H9 (cell line): ENCODE results near the gene PPP1R13B. TPM values are rescaled to one million over a fixed set of nuclear protein-coding genes. Genes with fewer than 3 reads are reported as not detected.
A peak's percentile ranks its signal among the peaks of the same experiment; 100 is the strongest.

Source experiments
- DNase-seq: peaks from one replicate; pipeline ENCODE4 v3.0.0-alpha.2; 2017
- H2AFZ ChIP-seq: one replicate; pipeline ENCODE4 v1.6.1; 2013; ENCODE audit warnings: mild to moderate bottlenecking, low read length, control low read depth, moderate library complexity
- H2AK5ac ChIP-seq: 2 replicates; pipeline ENCODE4 v1.6.1; 2013; ENCODE audit warnings: low read length, control low read depth, mixed read lengths; ENCODE audit not compliant: insufficient read length
- H2BK120ac ChIP-seq: one replicate; pipeline ENCODE4 v1.6.1; 2013; ENCODE audit warnings: low read depth, mild to moderate bottlenecking, low read length, control low read depth, inconsistent platforms; ENCODE audit not compliant: poor library complexity, severe bottlenecking
- H2BK12ac ChIP-seq: 2 replicates; pipeline ENCODE4 v1.6.1; 2013; ENCODE audit warnings: low read length, control low read depth, mixed read lengths, low read depth; ENCODE audit not compliant: insufficient read length
- H2BK15ac ChIP-seq: 2 replicates; pipeline ENCODE4 v1.6.1; 2013; ENCODE audit warnings: low read depth, low read length, control low read depth
- H2BK20ac ChIP-seq: one replicate; pipeline ENCODE4 v1.6.1; 2013; ENCODE audit warnings: low read depth, mild to moderate bottlenecking, low read length, control low read depth, inconsistent platforms; ENCODE audit not compliant: poor library complexity, severe bottlenecking
- H2BK5ac ChIP-seq: 2 replicates; pipeline ENCODE4 v1.6.1; 2013; ENCODE audit warnings: low read length, control low read depth, mixed read lengths; ENCODE audit not compliant: insufficient read length
- H3K14ac ChIP-seq: 2 replicates; pipeline ENCODE4 v1.6.1; 2013; ENCODE audit warnings: low read length, control low read depth; ENCODE audit not compliant: insufficient read depth
- H3K18ac ChIP-seq: 2 replicates; pipeline ENCODE4 v1.6.1; 2013; ENCODE audit warnings: low read depth, mild to moderate bottlenecking, mixed read lengths, low read length, control low read depth; ENCODE audit not compliant: insufficient read length
- H3K23ac ChIP-seq: 2 replicates; pipeline ENCODE4 v1.6.1; 2013; ENCODE audit warnings: low read length, control low read depth, mixed read lengths, low read depth; ENCODE audit not compliant: insufficient read length
- H3K23me2 ChIP-seq: 2 replicates; pipeline ENCODE4 v1.6.1; 2013; ENCODE audit warnings: low read depth, mild to moderate bottlenecking, mixed read lengths, low read length, control low read depth; ENCODE audit not compliant: insufficient read length, poor library complexity, severe bottlenecking
- H3K27ac ChIP-seq: 2 replicates; pipeline ENCODE4 v1.5.1; 2013; ENCODE audit warnings: low read length, control low read depth, mixed read lengths, low read depth; ENCODE audit not compliant: insufficient read length
- H3K27me3 ChIP-seq: 2 replicates; pipeline ENCODE4 v1.6.1; 2013; ENCODE audit warnings: low read length, control low read depth, inconsistent platforms; ENCODE audit not compliant: insufficient read depth
- H3K4ac ChIP-seq: 2 replicates; pipeline ENCODE4 v1.6.1; 2013; ENCODE audit warnings: low read depth, mild to moderate bottlenecking, control low read depth, inconsistent platforms, low read length, moderate library complexity
- H3K4me1 ChIP-seq: 2 replicates; pipeline ENCODE4 v1.6.1; 2013; ENCODE audit warnings: low read length, control low read depth, inconsistent platforms; ENCODE audit not compliant: insufficient read depth
- H3K4me2 ChIP-seq: 2 replicates; pipeline ENCODE4 v1.6.1; 2013; ENCODE audit warnings: low read length, control low read depth, mixed read lengths; ENCODE audit not compliant: insufficient read length, insufficient read depth
- H3K56ac ChIP-seq: 2 replicates; pipeline ENCODE4 v1.6.1; 2013; ENCODE audit warnings: low read depth, mild to moderate bottlenecking, mixed read lengths, low read length, control low read depth; ENCODE audit not compliant: insufficient read length
- H3K79me1 ChIP-seq: 2 replicates; pipeline ENCODE4 v1.6.1; 2013; ENCODE audit warnings: low read depth, mild to moderate bottlenecking, moderate library complexity, low read length, control low read depth, inconsistent platforms; ENCODE audit not compliant: insufficient read depth, poor library complexity, severe bottlenecking
- H3K79me2 ChIP-seq: 2 replicates; pipeline ENCODE4 v1.6.1; 2013; ENCODE audit warnings: low read length, control low read depth, inconsistent platforms; ENCODE audit not compliant: insufficient read depth
- H3K9ac ChIP-seq: 2 replicates; pipeline ENCODE4 v1.6.1; 2013; ENCODE audit warnings: low read length, control low read depth, mixed read lengths; ENCODE audit not compliant: insufficient read length; ENCODE audit errors: extremely low read depth
- H3K9me3 ChIP-seq: one replicate; pipeline ENCODE4 v1.6.1; 2013; ENCODE audit warnings: low read depth, low read length, inconsistent platforms; ENCODE audit not compliant: control insufficient read depth
- H3T11ph ChIP-seq: one replicate; pipeline ENCODE4 v1.6.1; 2013; ENCODE audit warnings: mild to moderate bottlenecking, low read length, control low read depth, inconsistent platforms
- H4K20me1 ChIP-seq: one replicate; pipeline ENCODE4 v1.6.1; 2013; ENCODE audit not compliant: control insufficient read depth, insufficient read length, insufficient read depth
- H4K5ac ChIP-seq: 2 replicates; pipeline ENCODE4 v1.6.1; 2013; ENCODE audit warnings: low read depth, mild to moderate bottlenecking, mixed read lengths, low read length, control low read depth; ENCODE audit not compliant: insufficient read length
- H4K8ac ChIP-seq: replicated peaks from 2 replicates; pipeline ENCODE4 v1.6.1; 2013; ENCODE audit warnings: low read length, control low read depth, mixed read lengths, low read depth; ENCODE audit not compliant: insufficient read length
- H4K91ac ChIP-seq: 2 replicates; pipeline ENCODE4 v1.6.1; 2013; ENCODE audit warnings: low read depth, mild to moderate bottlenecking, moderate library complexity, mixed read lengths, low read length, control low read depth; ENCODE audit not compliant: insufficient read length
- H3K27ac Mint-ChIP-seq, 3 experiments: 2 replicates in 2 of 3; 3 replicates in 1 of 3; pipeline ENCODE4 v1.8.0; 2020 to 2021; ENCODE audit warnings: mixed read lengths in 3 of 3, mild to moderate bottlenecking in 1 of 3, moderate library complexity in 1 of 3
- H3K27me3 Mint-ChIP-seq: 2 replicates; pipeline ENCODE4 v1.8.0; 2021; ENCODE audit warnings: low read depth, mild to moderate bottlenecking, moderate library complexity, mixed read lengths
- H3K36me3 Mint-ChIP-seq, 3 experiments: 2 replicates in 2 of 3; 3 replicates in 1 of 3; pipeline ENCODE4 v1.8.0; 2020 to 2021; ENCODE audit warnings: low read depth in 3 of 3, mixed read lengths in 3 of 3; ENCODE audit not compliant: insufficient read depth in 1 of 3
- H3K4me1 Mint-ChIP-seq, 2 experiments: 2 replicates each; pipeline ENCODE4 v1.8.0; 2020; ENCODE audit warnings: mixed read lengths in 2 of 2
- H3K4me3 Mint-ChIP-seq, 2 experiments: 2 replicates in 1 of 2; 3 replicates in 1 of 2; pipeline ENCODE4 v1.8.0; 2020 to 2021; ENCODE audit warnings: mild to moderate bottlenecking in 2 of 2, mixed read lengths in 2 of 2, moderate library complexity in 1 of 2
- H3K9me3 Mint-ChIP-seq, 2 experiments: 2 replicates in 1 of 2; 3 replicates in 1 of 2; pipeline ENCODE4 v1.8.0; 2020; ENCODE audit warnings: mild to moderate bottlenecking in 2 of 2, mixed read lengths in 2 of 2, moderate library complexity in 1 of 2
- WGBS: extraction: QIAGEN DNeasy Blood & Tissue Kit; methylation state at CpG from one replicate; pipeline ENCODE4 v1.1.7; 2013; ENCODE audit warnings: missing lambda C conversion rate, low lambda C conversion rate, mixed read lengths; ENCODE audit not compliant: insufficient read length; ENCODE audit errors: extremely low coverage; 5-methylcytosine and 5-hydroxymethylcytosine counted together
- total RNA-seq: library from RNA; stranded (reverse); gene quantifications from 2 replicates; pipeline ENCODE4 v1.2.1, GENCODE V29; 2021
- TF ChIP-seq, protein P1 (sequence below): fragments of 200-600 bp; sonication (generic); conservative IDR thresholded peaks from 3 replicates; pipeline ENCODE4 v1.8.0; 2021; ENCODE audit warnings: antibody characterized with exemption, mild to moderate bottlenecking

PPP1R13B gene
- total RNA-seq, 1 experiment from 2014 or later: 6.0 TPM

DNA sequence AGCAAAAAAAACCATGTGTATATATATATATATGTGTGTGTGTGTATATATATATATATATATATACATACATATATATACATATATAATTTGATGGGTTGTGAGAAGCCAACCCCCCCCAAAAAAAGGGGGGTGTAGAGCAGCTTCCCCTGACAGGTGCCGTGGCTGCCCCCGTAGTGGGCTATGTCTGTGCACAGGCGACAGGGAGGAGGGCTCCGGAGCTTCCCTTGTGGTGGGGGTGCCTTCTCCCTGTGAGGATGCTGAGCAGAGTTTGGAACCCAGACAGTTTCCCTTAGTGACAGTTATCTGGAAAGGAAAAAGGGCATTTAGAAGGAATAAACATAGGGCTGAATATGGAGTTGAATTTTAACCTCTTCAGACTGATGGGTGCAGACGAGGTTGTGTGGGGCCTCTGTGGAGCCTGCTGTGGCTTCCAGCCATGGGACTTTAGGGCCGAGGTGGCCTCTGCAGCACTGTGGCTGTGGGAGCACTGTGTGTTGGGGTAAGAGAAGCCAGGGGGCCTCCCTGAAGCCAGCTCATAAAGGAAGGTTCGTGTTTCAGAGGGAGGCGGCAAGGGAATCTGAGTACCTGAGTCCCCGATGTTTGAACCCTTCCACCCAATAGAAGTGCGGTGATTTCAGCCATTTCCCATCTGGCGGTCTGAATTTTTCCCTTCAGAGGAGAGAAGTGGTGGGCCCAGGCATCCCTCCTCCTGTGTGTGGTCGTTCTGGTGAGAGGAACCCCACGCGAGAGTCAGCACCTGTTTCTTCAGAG, 151.9 kb downstream of the PPP1R13B start:
- H4K5ac ChIP-seq: no peak overlapping the region
- H3K4me1 Mint-ChIP-seq: peaks cover 10 to 13% of the 10 kb centered on the region in 2 experiments; a peak in 3 of 4 replicates
- H3T11ph ChIP-seq: no peak overlapping the region
- no peaks in the 10 kb centered on the region for H3K4me1 ChIP-seq
- no peaks in the 10 kb centered on the region for H3K9me3 Mint-ChIP-seq
- H3K27ac ChIP-seq: no peak overlapping the region
- H3K4ac ChIP-seq: no peak overlapping the region
- no peak overlapping the region for H2BK5ac ChIP-seq
- H3K79me2 ChIP-seq: no peaks in the 10 kb centered on the region
- peak overlapping the region in 1 of 3 experiments; percentile 60; a peak in 3 of 7 replicates for H3K27ac Mint-ChIP-seq
- H4K8ac ChIP-seq: no peak overlapping the region
- no peak overlapping the region for H2BK20ac ChIP-seq
- no peaks in the 10 kb centered on the region for H3K27me3 ChIP-seq
- no peaks in the 10 kb centered on the region for H3K79me1 ChIP-seq
- no peak overlapping the region for H3K14ac ChIP-seq
- H4K91ac ChIP-seq: no peak overlapping the region
- no peak for DNase-seq
- H3K36me3 Mint-ChIP-seq: peaks cover 2 to 38% (median 24%) of the 10 kb centered on the region in 3 experiments; a peak in 6 of 7 replicates
- H3K23ac ChIP-seq: no peak overlapping the region
- peaks cover 1% of the 10 kb centered on the region; the same call in 1 of the 2 replicates for H3K27me3 Mint-ChIP-seq
- H3K23me2 ChIP-seq: no peaks in the 10 kb centered on the region
- no peak overlapping the region for H3K4me3 Mint-ChIP-seq
- no peak overlapping the region for H2AFZ ChIP-seq
- no peak overlapping the region for H3K9ac ChIP-seq
- H2BK15ac ChIP-seq: no peak overlapping the region
- peaks cover 3% of the 10 kb centered on the region for H4K20me1 ChIP-seq
- no peak overlapping the region for H3K18ac ChIP-seq
- no peaks in the 10 kb centered on the region for H3K9me3 ChIP-seq
- TF ChIP-seq, protein P1, sequence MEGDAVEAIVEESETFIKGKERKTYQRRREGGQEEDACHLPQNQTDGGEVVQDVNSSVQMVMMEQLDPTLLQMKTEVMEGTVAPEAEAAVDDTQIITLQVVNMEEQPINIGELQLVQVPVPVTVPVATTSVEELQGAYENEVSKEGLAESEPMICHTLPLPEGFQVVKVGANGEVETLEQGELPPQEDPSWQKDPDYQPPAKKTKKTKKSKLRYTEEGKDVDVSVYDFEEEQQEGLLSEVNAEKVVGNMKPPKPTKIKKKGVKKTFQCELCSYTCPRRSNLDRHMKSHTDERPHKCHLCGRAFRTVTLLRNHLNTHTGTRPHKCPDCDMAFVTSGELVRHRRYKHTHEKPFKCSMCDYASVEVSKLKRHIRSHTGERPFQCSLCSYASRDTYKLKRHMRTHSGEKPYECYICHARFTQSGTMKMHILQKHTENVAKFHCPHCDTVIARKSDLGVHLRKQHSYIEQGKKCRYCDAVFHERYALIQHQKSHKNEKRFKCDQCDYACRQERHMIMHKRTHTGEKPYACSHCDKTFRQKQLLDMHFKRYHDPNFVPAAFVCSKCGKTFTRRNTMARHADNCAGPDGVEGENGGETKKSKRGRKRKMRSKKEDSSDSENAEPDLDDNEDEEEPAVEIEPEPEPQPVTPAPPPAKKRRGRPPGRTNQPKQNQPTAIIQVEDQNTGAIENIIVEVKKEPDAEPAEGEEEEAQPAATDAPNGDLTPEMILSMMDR: no peak
- H3K56ac ChIP-seq: no peak overlapping the region
- H2BK120ac ChIP-seq: no peak overlapping the region
- no peak overlapping the region for H2BK12ac ChIP-seq
- no CpG with 5 or more reads among the region's 14 CpGs for WGBS
- H2AK5ac ChIP-seq: no peak overlapping the region
- no peak overlapping the region for H3K4me2 ChIP-seq
